Thyroid gland (tissue), 4 donors: ENCODE measurements around the gene RBMS1.

Experiments
- POLR2A ChIP-seq, 2 donors: fragments of 450-650 bp; IDR thresholded peaks; one replicate each; pipeline ENCODE4 v1.6.1; 2017; ENCODE audit warnings: antibody characterized with exemption in 2 of 2, mild to moderate bottlenecking in 2 of 2, moderate library complexity in 1 of 2
- TF ChIP-seq, protein P1 (sequence below), 6 experiments: fragments of 200-600 bp in 3 of 6; fragments of 450-650 bp in 3 of 6; sonication (generic) in 3 of 6; IDR thresholded peaks; one replicate each; pipeline ENCODE4 v1.5.1; 2016 to 2019; ENCODE audit warnings: antibody characterized with exemption in 6 of 6, mild to moderate bottlenecking in 2 of 6, inconsistent platforms in 1 of 6, moderate library complexity in 1 of 6

DNA sequence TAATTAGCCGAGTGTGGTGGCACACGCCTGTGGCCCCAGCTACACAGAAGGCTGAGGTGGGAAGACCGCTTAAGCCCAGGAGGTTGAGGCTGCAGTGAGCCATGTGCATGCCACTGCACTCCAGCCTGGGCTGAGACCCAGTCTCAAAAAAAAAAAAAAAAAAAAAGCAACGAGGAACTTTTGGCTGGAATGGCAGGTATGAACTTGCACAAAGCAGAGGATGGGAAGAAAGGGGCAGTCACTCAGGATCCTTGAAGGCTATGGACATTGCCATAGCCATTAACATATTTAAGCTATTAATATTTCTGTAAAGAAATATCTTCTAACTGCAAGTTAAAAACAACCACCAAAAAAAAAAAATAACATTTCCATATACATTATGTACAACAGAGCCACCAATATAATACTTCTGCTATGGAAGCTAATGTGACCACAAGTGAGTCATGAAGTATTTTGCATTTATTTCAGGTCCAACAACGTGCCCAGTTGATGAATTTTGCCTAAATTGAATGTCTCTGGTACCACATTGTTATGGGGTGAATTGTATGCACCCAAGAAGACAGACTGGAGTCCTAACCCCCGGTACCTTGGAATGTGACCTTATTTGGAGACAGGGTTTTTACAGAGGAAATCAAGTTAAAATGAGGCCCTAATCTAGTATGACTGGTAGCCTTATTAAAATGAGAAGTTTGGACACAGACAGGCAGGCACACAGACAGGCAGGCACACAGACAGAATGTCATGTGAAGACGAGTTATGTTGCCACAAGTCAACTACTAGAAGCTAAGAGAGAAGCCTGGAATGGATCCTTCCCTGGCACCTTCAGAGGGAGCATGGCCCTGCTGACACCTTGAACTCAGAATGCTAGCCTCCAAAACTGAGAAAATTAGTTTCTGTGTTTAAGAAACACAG, 102.8 kb downstream of the RBMS1 start:
- no peak for TF ChIP-seq POLR2A (IDR thresholded peaks at IDR 0.05)
- TF ChIP-seq, protein P1, sequence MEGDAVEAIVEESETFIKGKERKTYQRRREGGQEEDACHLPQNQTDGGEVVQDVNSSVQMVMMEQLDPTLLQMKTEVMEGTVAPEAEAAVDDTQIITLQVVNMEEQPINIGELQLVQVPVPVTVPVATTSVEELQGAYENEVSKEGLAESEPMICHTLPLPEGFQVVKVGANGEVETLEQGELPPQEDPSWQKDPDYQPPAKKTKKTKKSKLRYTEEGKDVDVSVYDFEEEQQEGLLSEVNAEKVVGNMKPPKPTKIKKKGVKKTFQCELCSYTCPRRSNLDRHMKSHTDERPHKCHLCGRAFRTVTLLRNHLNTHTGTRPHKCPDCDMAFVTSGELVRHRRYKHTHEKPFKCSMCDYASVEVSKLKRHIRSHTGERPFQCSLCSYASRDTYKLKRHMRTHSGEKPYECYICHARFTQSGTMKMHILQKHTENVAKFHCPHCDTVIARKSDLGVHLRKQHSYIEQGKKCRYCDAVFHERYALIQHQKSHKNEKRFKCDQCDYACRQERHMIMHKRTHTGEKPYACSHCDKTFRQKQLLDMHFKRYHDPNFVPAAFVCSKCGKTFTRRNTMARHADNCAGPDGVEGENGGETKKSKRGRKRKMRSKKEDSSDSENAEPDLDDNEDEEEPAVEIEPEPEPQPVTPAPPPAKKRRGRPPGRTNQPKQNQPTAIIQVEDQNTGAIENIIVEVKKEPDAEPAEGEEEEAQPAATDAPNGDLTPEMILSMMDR (IDR thresholded peaks at IDR 0.05) = no peak
